H1 (cell line): ENCODE data around the gene RCSD1. TPM values are rescaled to one million over a fixed set of nuclear protein-coding genes. Genes with fewer than 3 reads are reported as not detected.

Experiments
- CTCF ChIA-PET: fragments of 300-600 bp; sonication (Branson Sonifier 250); formaldehyde crosslinking; loops from one replicate; lab custom pipeline; 2021; ENCODE audit not compliant: partially characterized antibody; lab: Charles Lee
- POLR2A ChIA-PET: fragments of 300-600 bp; sonication (Branson Sonifier 250); formaldehyde crosslinking; loops from one replicate; lab custom pipeline; 2021; ENCODE audit warnings: inconsistent platforms; ENCODE audit not compliant: partially characterized antibody; lab: Charles Lee
- DNase-seq, 2 experiments: peaks; one replicate each; pipeline versions ENCODE4 v3.0.0 to v3.0.0-alpha.2; 2010 to 2022; ENCODE audit warnings: low spot score in 2 of 2, low read depth in 1 of 2, mixed read lengths in 1 of 2
- FAIRE-seq: peaks from 2 replicates; lab custom pipeline; 2011; peaks lifted over from hg19 to GRCh38; lab: Jason Lieb, UNC
- H2AFZ ChIP-seq: 2 replicates; pipeline ENCODE4 v1.8.1; 2012; ENCODE audit warnings: low read length, inconsistent platforms
- H2AK5ac ChIP-seq: 2 replicates; pipeline ENCODE4 v1.6.1; 2013; ENCODE audit warnings: low read depth, low read length
- H2BK120ac ChIP-seq: replicated peaks from 2 replicates; pipeline ENCODE3; 2013; ENCODE audit warnings: low read depth, low read length, inconsistent platforms
- H2BK12ac ChIP-seq: 2 replicates; pipeline ENCODE4 v1.6.1; 2013; ENCODE audit warnings: low read depth, low read length
- H2BK15ac ChIP-seq: 2 replicates; pipeline ENCODE4 v1.6.1; 2013; ENCODE audit warnings: low read length
- H2BK20ac ChIP-seq: 2 replicates; pipeline ENCODE4 v1.6.1; 2013; ENCODE audit warnings: low read length
- H2BK5ac ChIP-seq: 2 replicates; pipeline ENCODE4 v1.6.1; 2013; ENCODE audit warnings: low read depth, low read length
- H3K14ac ChIP-seq: 2 replicates; pipeline ENCODE4 v1.6.1; 2013; ENCODE audit warnings: inconsistent platforms; ENCODE audit not compliant: insufficient read length
- H3K18ac ChIP-seq: 2 replicates; pipeline ENCODE4 v1.6.1; 2013; ENCODE audit warnings: low read length; ENCODE audit errors: extremely low read depth
- H3K23ac ChIP-seq: 2 replicates; pipeline ENCODE4 v1.6.1; 2013; ENCODE audit warnings: inconsistent platforms; ENCODE audit not compliant: insufficient read length
- H3K23me2 ChIP-seq: 2 replicates; pipeline ENCODE4 v1.6.1; 2013; ENCODE audit warnings: low read depth, low read length
- H3K27ac ChIP-seq: 2 replicates; pipeline ENCODE4 v1.6.1; 2011; ENCODE audit warnings: low read depth, low read length, inconsistent platforms
- H3K27me3 ChIP-seq, 4 experiments: replicated peaks in 1 of 4; 1 replicate in 1 of 4; 2 replicates in 3 of 4; pipeline versions ENCODE4 v1.6.1 to v1.8.1; 2011 to 2013; ENCODE audit warnings: low read length in 3 of 4, mild to moderate bottlenecking in 3 of 4, inconsistent platforms in 2 of 4, mixed read lengths in 2 of 4, moderate library complexity in 1 of 4; ENCODE audit not compliant: control insufficient read depth in 3 of 4, insufficient read depth in 3 of 4; ENCODE audit errors: extremely low read depth in 1 of 4
- H3K36me3 ChIP-seq, 4 experiments: 2 replicates each; pipeline versions ENCODE4 v1.6.1 to v1.8.1; 2011 to 2013; ENCODE audit warnings: mild to moderate bottlenecking in 4 of 4, low read length in 3 of 4, moderate library complexity in 2 of 4, control low read depth in 1 of 4, inconsistent platforms in 1 of 4; ENCODE audit not compliant: insufficient read depth in 4 of 4, control insufficient read depth in 2 of 4
- H3K4ac ChIP-seq: replicated peaks from 2 replicates; pipeline ENCODE3; 2013; ENCODE audit warnings: low read length, low read depth, mixed read lengths, inconsistent platforms; ENCODE audit not compliant: insufficient read length
- H3K4me1 ChIP-seq, 4 experiments: replicated peaks in 1 of 4; 1 replicate in 1 of 4; 2 replicates in 3 of 4; pipeline versions ENCODE4 v1.6.1 to v1.8.1; 2011 to 2013; ENCODE audit warnings: low read length in 3 of 4, inconsistent platforms in 2 of 4, mixed read lengths in 1 of 4; ENCODE audit not compliant: insufficient read depth in 4 of 4, control insufficient read depth in 3 of 4
- H3K4me2 ChIP-seq, 2 experiments: 2 replicates each; pipeline versions ENCODE4 v1.6.1 to v1.8.1; 2011 to 2013; ENCODE audit warnings: low read depth in 2 of 2, low read length in 2 of 2, control low read depth in 1 of 2, inconsistent platforms in 1 of 2, mild to moderate bottlenecking in 1 of 2; ENCODE audit not compliant: insufficient read depth in 1 of 2
- H3K4me3 ChIP-seq, 4 experiments: fragments of 200-600, 300-600 bp in 1 of 4; sonication (generic), shearing (Covaris generic), sonication (Bioruptor Twin) in 1 of 4; 2 replicates each; pipeline versions ENCODE4 v1.5.1 to v1.8.1; 2011 to 2016; ENCODE audit warnings: low read length in 4 of 4, low read depth in 3 of 4, control low read depth in 2 of 4, inconsistent platforms in 2 of 4, mild to moderate bottlenecking in 2 of 4, mixed read lengths in 1 of 4, moderate library complexity in 1 of 4; ENCODE audit not compliant: insufficient read depth in 2 of 4; ENCODE audit errors: extremely low read depth in 1 of 4
- H3K56ac ChIP-seq: replicated peaks from 2 replicates; pipeline ENCODE3; 2013; ENCODE audit warnings: low read depth, mild to moderate bottlenecking, mixed read lengths, low read length, inconsistent platforms; ENCODE audit not compliant: insufficient read length
- H3K79me1 ChIP-seq: 2 replicates; pipeline ENCODE4 v1.6.1; 2013; ENCODE audit warnings: low read depth, low read length, control low read depth
- H3K79me2 ChIP-seq, 2 experiments: 2 replicates each; pipeline versions ENCODE4 v1.6.1 to v1.8.1; 2012 to 2013; ENCODE audit warnings: low read length in 2 of 2, mild to moderate bottlenecking in 2 of 2, inconsistent platforms in 1 of 2; ENCODE audit not compliant: insufficient read depth in 2 of 2, control insufficient read depth in 1 of 2
- H3K9ac ChIP-seq, 4 experiments: replicated peaks in 1 of 4; 1 replicate in 1 of 4; 2 replicates in 3 of 4; pipeline versions ENCODE4 v1.6.1 to v1.8.1; 2011 to 2013; ENCODE audit warnings: low read depth in 3 of 4, low read length in 3 of 4, control low read depth in 2 of 4, mild to moderate bottlenecking in 2 of 4, moderate library complexity in 2 of 4, inconsistent platforms in 1 of 4; ENCODE audit errors: extremely low read depth in 1 of 4
- H3K9me3 ChIP-seq, 2 experiments: 2 replicates each; pipeline versions ENCODE4 v1.6.1 to v1.8.1; 2012 to 2013; ENCODE audit warnings: mild to moderate bottlenecking in 2 of 2, moderate library complexity in 2 of 2, control low read depth in 1 of 2, inconsistent platforms in 1 of 2, low read depth in 1 of 2, low read length in 1 of 2, mixed read lengths in 1 of 2; ENCODE audit not compliant: insufficient read depth in 2 of 2
- H4K20me1 ChIP-seq, 2 experiments: replicated peaks in 1 of 2; 2 replicates each; pipeline versions ENCODE3 to v1.8.1; 2011 to 2013; ENCODE audit warnings: inconsistent platforms in 2 of 2, low read length in 2 of 2, mild to moderate bottlenecking in 1 of 2; ENCODE audit not compliant: insufficient read depth in 2 of 2, control insufficient read depth in 1 of 2
- H4K5ac ChIP-seq: 2 replicates; pipeline ENCODE4 v1.6.1; 2013; ENCODE audit warnings: low read length, low read depth, mixed read lengths, inconsistent platforms; ENCODE audit not compliant: insufficient read length
- H4K8ac ChIP-seq: 2 replicates; pipeline ENCODE4 v1.8.0; 2013; ENCODE audit warnings: mild to moderate bottlenecking, moderate library complexity, low read length, inconsistent platforms; ENCODE audit not compliant: insufficient read depth; ENCODE audit errors: extremely low read depth
- H4K91ac ChIP-seq: replicated peaks from 2 replicates; pipeline ENCODE3; 2013; ENCODE audit warnings: low read length, mixed read lengths, inconsistent platforms; ENCODE audit not compliant: insufficient read length
- CHD1 ChIP-seq: IDR thresholded peaks from 2 replicates; pipeline ENCODE4 v1.6.1; 2012; ENCODE audit warnings: low read depth, low read length, improper control_type of control experiment
- CTBP2 ChIP-seq: IDR thresholded peaks from 2 replicates; pipeline ENCODE4 v1.7.0; 2011; ENCODE audit warnings: borderline replicate concordance, mild to moderate bottlenecking, moderate library complexity, mixed read lengths, low read length; ENCODE audit not compliant: insufficient read depth, insufficient read length
- EP300 ChIP-seq, 2 experiments: IDR thresholded peaks; 1 replicate in 1 of 2; 2 replicates in 1 of 2; pipeline ENCODE4 v1.6.1; 2011 to 2012; ENCODE audit warnings: low read depth in 2 of 2, low read length in 2 of 2, mild to moderate bottlenecking in 2 of 2, borderline replicate concordance in 1 of 2, inconsistent platforms in 1 of 2, moderate library complexity in 1 of 2
- HDAC6 ChIP-seq: IDR thresholded peaks from one replicate; pipeline ENCODE4 v1.7.1; 2012; ENCODE audit warnings: low read depth, mild to moderate bottlenecking, inconsistent platforms, low read length, moderate library complexity
- JUN ChIP-seq: IDR thresholded peaks from 2 replicates; pipeline ENCODE4 v1.6.1; 2011; ENCODE audit warnings: low read depth, mild to moderate bottlenecking, improper control_type of control experiment, low read length
- JUND ChIP-seq: IDR thresholded peaks from 2 replicates; pipeline ENCODE4 v1.6.1; 2011; ENCODE audit warnings: mild to moderate bottlenecking, improper control_type of control experiment, low read length
- TBP ChIP-seq: IDR thresholded peaks from 2 replicates; pipeline ENCODE4 v1.6.1; 2011; ENCODE audit warnings: low read depth, low read length, improper control_type of control experiment
- WGBS, 2 experiments: shearing (Covaris generic) in 1 of 2; methylation state at CpG; one replicate each; pipeline versions ENCODE4 v1.1.6 to v1.1.7; 2013 to 2015; ENCODE audit warnings: low lambda C conversion rate in 2 of 2, mixed read lengths in 2 of 2, inconsistent platforms in 1 of 2, low coverage in 1 of 2, missing lambda C conversion rate in 1 of 2; ENCODE audit not compliant: insufficient replicate concordance in 2 of 2, insufficient coverage in 1 of 2, insufficient read length in 1 of 2; ENCODE audit errors: extremely low coverage in 1 of 2, missing lambda C conversion rate in 1 of 2; 5-methylcytosine and 5-hydroxymethylcytosine counted together
- polyA plus RNA-seq, 7 experiments: library from polyadenylated mRNA; depleted of rRNA in 3 of 7; stranded (reverse) in 5 of 7; unstranded in 2 of 7; fragments of >200 nt in 5 of 7; fragments of 200-250 nt in 2 of 7; gene quantifications; 1 replicate in 5 of 7; 2 replicates in 1 of 7; 4 replicates in 1 of 7; pipeline versions ENCODE4 v1.2.1 to v1.2.3, GENCODE V29; 2011 to 2013; ENCODE audit warnings: missing spikeins in 2 of 7, mixed read lengths in 2 of 7
- total RNA-seq: library from RNA; stranded (reverse); fragmentation: NEBNext Ultra II Directional; extraction: Animal tissue kit (Norgen Biotek cat#: 25700); gene quantifications from 2 replicates; pipeline ENCODE4 v1.2.1, GENCODE V29; 2021
- TF ChIP-seq, protein P1 (sequence below): IDR thresholded peaks from 2 replicates; pipeline ENCODE4 v1.6.1; 2012; ENCODE audit warnings: inconsistent platforms
- TF ChIP-seq, protein P2 (sequence below): IDR thresholded peaks from 2 replicates; pipeline ENCODE4 v1.6.1; 2011; ENCODE audit warnings: low read depth, mild to moderate bottlenecking, low read length; ENCODE audit not compliant: insufficient read depth

The RCSD1 gene
- total and polyA plus RNA-seq, 2 of the 8 experiments (the other 6 are each of a cell fraction or from before 2014, with no cell fraction given) = 0.47 to 0.69 TPM

DNA sequence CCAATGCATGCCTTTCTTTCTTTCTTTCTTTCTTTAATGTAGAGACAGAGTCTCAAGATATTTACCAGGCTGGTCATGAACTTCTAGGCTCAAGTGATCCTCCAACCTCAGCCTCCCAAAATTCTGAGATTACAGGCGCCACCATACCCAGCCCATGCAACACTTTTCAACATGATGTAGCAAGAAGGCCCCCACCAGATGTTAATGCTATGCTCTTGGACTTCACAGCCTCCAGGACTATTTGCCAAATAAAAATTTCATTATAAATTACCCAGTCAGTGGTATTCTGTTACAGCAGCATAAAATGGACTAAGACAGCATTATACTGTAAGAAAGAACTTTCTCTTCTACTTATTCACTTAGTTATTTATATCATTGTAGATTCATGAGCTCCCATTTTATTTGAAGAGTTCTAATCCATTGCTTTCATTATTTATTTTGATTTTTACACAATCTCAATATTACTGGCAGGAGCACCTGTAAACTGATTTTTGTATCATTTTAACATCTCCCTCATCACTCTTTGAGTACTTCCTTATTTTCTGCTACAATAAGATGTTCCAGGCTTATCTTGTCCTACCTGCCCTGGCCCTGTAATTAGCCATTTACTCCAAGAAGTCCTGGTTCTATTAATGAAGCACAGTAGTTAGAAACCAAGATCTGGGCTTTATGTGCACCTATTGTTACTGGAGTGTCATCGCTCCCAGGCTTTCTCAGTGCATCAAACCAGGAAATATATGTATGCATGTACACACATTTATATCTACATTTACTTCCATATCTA, 4.8 kb upstream of the RCSD1 start:
- H3K18ac ChIP-seq = no peak overlapping the region
- peaks cover 9 to 23% (median 19%) of the 10 kb centered on the region in 4 experiments for H3K27me3 ChIP-seq
- H2AK5ac ChIP-seq = no peak overlapping the region
- ChIA-PET CTCF (interaction anchor here (0.6 to 4.1 kb wide), 3 partner anchors 15 to 78 kb away, joined by 3 to 13 read pairs (median 3); no protein-coding TSS in a partner anchor), POLR2A (no interaction called here)
- H2BK20ac ChIP-seq = no peak overlapping the region
- H3K4ac ChIP-seq = no peak overlapping the region
- H4K20me1 ChIP-seq = no peaks in the 10 kb centered on the region
- no peak overlapping the region for H2BK15ac ChIP-seq
- H3K9ac ChIP-seq = no peak overlapping the region
- H3K79me2 ChIP-seq = no peaks in the 10 kb centered on the region
- H3K4me2 ChIP-seq = no peak overlapping the region
- DNase-seq (no peak), FAIRE-seq (no peak)
- H3K27ac ChIP-seq = no peak overlapping the region
- no peak overlapping the region for H4K8ac ChIP-seq
- H3K36me3 ChIP-seq = no peaks in the 10 kb centered on the region
- peaks cover 5% of the 10 kb centered on the region; the same call in 1 of the 2 replicates for H3K23me2 ChIP-seq
- no peak overlapping the region for H2AFZ ChIP-seq
- H4K5ac ChIP-seq = no peak overlapping the region
- no peak overlapping the region for H2BK120ac ChIP-seq
- peaks cover 0 to 5% (median 3%) of the 10 kb centered on the region in 4 experiments; a peak in 3 of 7 replicates for H3K4me1 ChIP-seq
- no peak overlapping the region for H3K56ac ChIP-seq
- no peak overlapping the region for H3K14ac ChIP-seq
- H3K9me3 ChIP-seq = no peaks in the 10 kb centered on the region
- H3K4me3 ChIP-seq = no peak overlapping the region
- H2BK12ac ChIP-seq = no peak overlapping the region
- no peak overlapping the region for H3K23ac ChIP-seq
- no peaks in the 10 kb centered on the region for H3K79me1 ChIP-seq
- H4K91ac ChIP-seq = no peak overlapping the region
- H2BK5ac ChIP-seq = no peak overlapping the region
- 84% methylated on average over 2 of the region's 2 CpGs; no CpG with 5 or more reads in 1 of the 2 experiments for WGBS, 2 experiments
- TF ChIP-seq CTBP2 = no peak
- TF ChIP-seq HDAC6 = no peak
- TF ChIP-seq, protein P1, sequence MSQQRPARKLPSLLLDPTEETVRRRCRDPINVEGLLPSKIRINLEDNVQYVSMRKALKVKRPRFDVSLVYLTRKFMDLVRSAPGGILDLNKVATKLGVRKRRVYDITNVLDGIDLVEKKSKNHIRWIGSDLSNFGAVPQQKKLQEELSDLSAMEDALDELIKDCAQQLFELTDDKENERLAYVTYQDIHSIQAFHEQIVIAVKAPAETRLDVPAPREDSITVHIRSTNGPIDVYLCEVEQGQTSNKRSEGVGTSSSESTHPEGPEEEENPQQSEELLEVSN = no peak
- no peak for TF ChIP-seq TBP
- no peak for TF ChIP-seq CHD1
- no peak for TF ChIP-seq JUN
- TF ChIP-seq, protein P2, sequence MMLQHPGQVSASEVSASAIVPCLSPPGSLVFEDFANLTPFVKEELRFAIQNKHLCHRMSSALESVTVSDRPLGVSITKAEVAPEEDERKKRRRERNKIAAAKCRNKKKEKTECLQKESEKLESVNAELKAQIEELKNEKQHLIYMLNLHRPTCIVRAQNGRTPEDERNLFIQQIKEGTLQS = no peak
- TF ChIP-seq EP300 (IDR thresholded peaks at IDR 0.05; ENCODE audit: borderline replicate concordance in 1 of 2, low read depth in 2 of 2, low read length in 2 of 2) = no peak
- TF ChIP-seq JUND = no peak
